DND-41 (cell line): Measurements from ENCODE around the gene PCDH10.

Source experiments
- CTCF ChIP-seq: IDR thresholded peaks from 2 replicates; pipeline ENCODE4 v1.5.1; 2012; ENCODE audit warnings: borderline replicate concordance, low read length, moderate library complexity, mild to moderate bottlenecking; ENCODE audit not compliant: poor library complexity, severe bottlenecking; ENCODE audit errors: extremely low read depth
- EZH2 ChIP-seq: IDR thresholded peaks from 3 replicates; pipeline ENCODE4 v1.6.1; 2012; ENCODE audit warnings: borderline replicate concordance, low read depth, mild to moderate bottlenecking, moderate library complexity, low read length, inconsistent platforms; ENCODE audit not compliant: severe bottlenecking

GRCh38 chr4:133124746-133125145, 24.3 kb upstream of the PCDH10 start:
- TF ChIP-seq CTCF: no peak
- no peak for TF ChIP-seq EZH2
